Bronchial epithelial cell (primary cell): ENCODE data around the gene CBFA2T3. TPM values are rescaled to one million over a fixed set of nuclear protein-coding genes. Genes with fewer than 3 reads are reported as not detected.

ENCODE experiments used
- DNase-seq: peaks from one replicate; pipeline ENCODE4 v3.0.0-alpha.2; 2010; ENCODE audit warnings: low read depth
- FAIRE-seq: peaks from 2 replicates; lab custom pipeline; 2011; peaks lifted over from hg19 to GRCh38; lab: Jason Lieb, UNC
- H3K27me3 ChIP-seq: 2 replicates; pipeline ENCODE4 v1.5.1; 2011; ENCODE audit warnings: low read length; ENCODE audit not compliant: control insufficient read depth, insufficient read depth
- H3K36me3 ChIP-seq: 2 replicates; pipeline ENCODE4 v1.5.1; 2011; ENCODE audit warnings: low read length; ENCODE audit not compliant: control insufficient read depth, insufficient read depth
- H3K4me3 ChIP-seq: 2 replicates; pipeline ENCODE4 v1.5.1; 2011; ENCODE audit warnings: mild to moderate bottlenecking, low read depth, low read length, control low read depth
- CTCF ChIP-seq: IDR thresholded peaks from 2 replicates; pipeline ENCODE4 v1.5.1; 2011; ENCODE audit warnings: mild to moderate bottlenecking, moderate library complexity, low read length, control low read depth, inconsistent platforms; ENCODE audit not compliant: insufficient read depth, severe bottlenecking
- total RNA-seq: library from RNA; depleted of rRNA; stranded (reverse); fragments of >200 nt; gene quantifications from 2 replicates; pipeline ENCODE4 v1.2.1, GENCODE V29; 2014

Gene CBFA2T3
- total RNA-seq, 1 donor from 2014 or later, result 0.26 TPM

- TF ChIP-seq CTCF, result no peak
- Histone ChIP-seq H3K4me3 (no peak overlapping the region), H3K27me3 (no peaks in the 10 kb centered on the region), H3K36me3 (no peaks in the 10 kb centered on the region)
- DNase-seq, result no peak
- no peak for FAIRE-seq
These were observed 64.5 kb downstream of the CBFA2T3 start for GRCh38 chr16:88912556-88912955.

DNA sequence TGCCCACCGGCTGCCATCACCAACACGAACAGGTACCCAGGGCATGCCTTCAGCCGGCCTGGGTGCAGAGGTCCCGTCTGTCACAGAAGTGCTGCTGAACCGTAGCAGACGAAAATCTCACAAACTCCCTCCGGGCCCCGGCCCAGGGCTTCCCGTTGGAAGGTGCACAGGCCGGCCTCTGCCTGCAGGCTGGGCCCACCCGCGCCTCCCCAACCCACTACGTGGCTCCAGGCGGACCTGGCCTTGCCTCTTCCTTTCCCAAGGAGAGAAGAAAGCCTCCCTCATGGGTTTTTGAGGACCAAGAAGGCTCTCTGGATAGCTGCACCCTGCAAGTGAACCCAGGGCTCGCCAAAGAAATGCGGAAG lies 65.1 kb downstream of the CBFA2T3 start:
- no peak for FAIRE-seq
- no peak for DNase-seq
- H3K36me3 ChIP-seq, result no peaks in the 10 kb centered on the region
- no peaks in the 10 kb centered on the region for H3K27me3 ChIP-seq
- TF ChIP-seq CTCF, result no peak
- H3K4me3 ChIP-seq, result no peak overlapping the region

- FAIRE-seq (peak; percentile 40), DNase-seq (no peak)
- H3K36me3 ChIP-seq, result no peaks in the 10 kb centered on the region
- no peaks in the 10 kb centered on the region for H3K27me3 ChIP-seq
- TF ChIP-seq CTCF, result no peak
- no peak overlapping the region for H3K4me3 ChIP-seq
These were observed 65.7 kb downstream of the CBFA2T3 start for GRCh38 chr16:88911136-88911945.

DNA sequence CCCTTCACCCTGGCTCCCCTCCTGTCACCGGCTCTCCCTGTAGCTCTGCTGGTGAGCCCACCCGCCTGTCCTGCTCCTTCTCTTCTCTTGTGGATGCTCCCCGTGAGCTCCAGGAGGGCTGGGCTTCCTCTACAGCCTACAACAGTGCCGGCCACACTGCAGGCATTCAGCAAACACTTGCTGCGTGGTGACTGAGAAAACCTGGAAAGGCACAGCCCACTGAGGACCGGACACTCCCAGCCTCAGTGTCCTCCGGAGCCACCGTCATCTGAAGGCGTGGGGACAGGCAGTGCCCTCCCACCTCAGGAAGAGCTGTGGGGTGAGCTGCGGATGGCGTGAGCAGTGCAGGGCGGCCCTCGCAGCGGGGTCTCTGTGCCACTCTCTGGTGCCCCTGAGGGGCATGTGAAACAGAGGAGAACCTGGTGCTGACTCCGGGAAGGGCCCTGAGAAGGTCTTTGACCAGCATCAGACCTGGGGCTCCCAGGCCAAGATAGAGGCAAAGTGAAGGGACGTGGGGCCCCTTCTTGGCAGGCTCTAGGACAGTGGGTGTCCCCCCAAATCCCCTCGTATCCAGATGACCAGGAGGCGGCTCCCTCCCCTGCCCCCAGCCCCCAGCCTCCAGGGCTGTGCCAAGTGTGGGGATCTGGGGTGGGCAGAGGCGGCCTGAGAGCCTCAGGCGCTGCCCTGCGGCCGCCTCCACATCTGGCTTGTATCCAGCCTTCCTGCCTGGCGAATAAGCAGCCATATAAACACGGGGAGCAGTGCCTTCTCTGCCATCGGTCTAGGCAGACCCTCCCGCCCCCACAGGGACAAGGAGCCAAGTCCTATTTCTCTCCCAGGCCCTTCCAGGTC lies 66.5 kb downstream of the CBFA2T3 start:
- Histone ChIP-seq H3K36me3 (no peaks in the 10 kb centered on the region), H3K27me3 (no peaks in the 10 kb centered on the region), H3K4me3 (no peak overlapping the region)
- DNase-seq, result no peak
- TF ChIP-seq CTCF, result no peak
- no peak for FAIRE-seq

- FAIRE-seq, result no peak
- no peak for TF ChIP-seq CTCF
- Histone ChIP-seq H3K36me3 (no peaks in the 10 kb centered on the region), H3K4me3 (no peak overlapping the region), H3K27me3 (no peaks in the 10 kb centered on the region)
- DNase-seq, result no peak
These were observed 67.4 kb downstream of the CBFA2T3 start for GRCh38 chr16:88909431-88910210.
